HepG2 (cell line): Measurements from ENCODE around the gene PRMT5. TPM values are rescaled to one million over a fixed set of nuclear protein-coding genes. Genes with fewer than 3 reads are reported as not detected.
A peak's percentile ranks its signal among the peaks of the same experiment; 100 is the strongest.

Experiments used
- ARNTL ChIP-seq: sonication (generic); formaldehyde crosslinking; IDR thresholded peaks from 2 replicates; pipeline ENCODE4 v1.4.0; 2020; ENCODE audit warnings: mild to moderate bottlenecking, missing genetic modification reagents
- FOXA1 ChIP-seq, 2 experiments: fragments of 450-650 bp in 1 of 2; sonication (generic) in 1 of 2; formaldehyde crosslinking in 1 of 2; IDR thresholded peaks; 2 replicates each; pipeline versions ENCODE4 v1.4.0 to v1.6.1; 2016 to 2020; ENCODE audit warnings: missing genetic modification reagents in 1 of 2
- JUND ChIP-seq: sonication (generic); formaldehyde crosslinking; IDR thresholded peaks from 2 replicates; pipeline ENCODE4 v1.8.0; 2022; ENCODE audit warnings: mild to moderate bottlenecking, missing genetic modification reagents
- MXD4 ChIP-seq: IDR thresholded peaks from 2 replicates; pipeline ENCODE4 v1.6.1; 2016; ENCODE audit warnings: mild to moderate bottlenecking, missing biosample characterization, missing genetic modification reagents
- NFE2L1 ChIP-seq: sonication (generic); formaldehyde crosslinking; IDR thresholded peaks from 2 replicates; pipeline ENCODE4 v1.4.0; 2020; ENCODE audit warnings: missing genetic modification reagents, mild to moderate bottlenecking, borderline replicate concordance
- NR2F6 ChIP-seq, 2 experiments: IDR thresholded peaks; 2 replicates each; pipeline ENCODE4 v1.6.1; 2016; ENCODE audit warnings: antibody characterized with exemption in 1 of 2, mild to moderate bottlenecking in 1 of 2
- ZNF292 ChIP-seq: sonication (generic); formaldehyde crosslinking; IDR thresholded peaks from 2 replicates; pipeline ENCODE4 v1.8.1; 2022; ENCODE audit warnings: mild to moderate bottlenecking, low read depth, missing genetic modification reagents, borderline replicate concordance
- ZNF3 ChIP-seq: IDR thresholded peaks from 2 replicates; pipeline ENCODE4 v1.7.0; 2017; ENCODE audit warnings: inconsistent platforms
- ZNF30 ChIP-seq: sonication (generic); formaldehyde crosslinking; IDR thresholded peaks from 2 replicates; pipeline ENCODE4 v1.5.0; 2020; ENCODE audit warnings: mild to moderate bottlenecking, missing genetic modification reagents
- ZNF329 ChIP-seq: sonication (generic); formaldehyde crosslinking; IDR thresholded peaks from 2 replicates; pipeline ENCODE4 v1.9.0; 2021; ENCODE audit warnings: low read depth, mild to moderate bottlenecking, missing genetic modification reagents
- ZNF432 ChIP-seq: sonication (generic); formaldehyde crosslinking; IDR thresholded peaks from 2 replicates; pipeline ENCODE4 v1.5.0; 2020; ENCODE audit warnings: missing genetic modification reagents, mild to moderate bottlenecking, borderline replicate concordance
- ZNF576 ChIP-seq: sonication (generic); formaldehyde crosslinking; IDR thresholded peaks from 2 replicates; pipeline ENCODE4 v1.4.0; 2020; ENCODE audit warnings: mild to moderate bottlenecking, missing genetic modification reagents
- polyA plus RNA-seq, 8 experiments: library from polyadenylated mRNA; depleted of rRNA in 3 of 8; stranded (reverse) in 7 of 8; unstranded in 1 of 8; fragments of >200 nt; fragmentation: Illumina TruSeq in 4 of 8; extraction: Trizol in 4 of 8; gene quantifications; 2 replicates each; pipeline versions ENCODE4 v1.2.1 to v1.2.3, GENCODE V29; 2011 to 2016; ENCODE audit warnings: low read depth in 4 of 8, missing spikeins in 1 of 8, mixed read lengths in 1 of 8; ENCODE audit not compliant: insufficient read depth in 1 of 8
- total RNA-seq, 5 experiments: library from RNA; depleted of rRNA; stranded (reverse); fragments of >200 nt; fragmentation: Illumina TruSeq; extraction: Trizol; gene quantifications; 2 replicates each; pipeline ENCODE4 v1.2.3, GENCODE V29; 2016; ENCODE audit warnings: low read depth in 1 of 5
- TF ChIP-seq, protein P1 (sequence below): sonication (generic); formaldehyde crosslinking; IDR thresholded peaks from 2 replicates; pipeline ENCODE4 v1.5.0; 2020; ENCODE audit warnings: mild to moderate bottlenecking, missing genetic modification reagents, borderline replicate concordance

Gene PRMT5
- total and polyA plus RNA-seq, 2 of the 13 experiments (the other 11 are each of a cell fraction or from before 2014, with no cell fraction given), result 210 to 354 TPM

- TF ChIP-seq FOXA1 (IDR thresholded peaks at IDR 0.05) (no peak), FOXA1 (CRISPR knock-in tag; IDR thresholded peaks at IDR 0.05) (0 out of 2 replicates have a peak, but pooled peaks have one; percentile 4), ZNF576 (CRISPR knock-in tag) (no peak), MXD4 (CRISPR knock-in tag) (no peak), JUND (CRISPR knock-in tag) (no peak), ZNF292 (CRISPR knock-in tag) (peak; percentile 67; the same call in 1 of the 2 replicates), ARNTL (CRISPR knock-in tag) (no peak), NR2F6 (IDR thresholded peaks at IDR 0.05) (peak; percentile 38; the same call in 1 of the 2 replicates), NR2F6 (CRISPR knock-in tag; IDR thresholded peaks at IDR 0.05) (peak; percentile 58; the same call in 1 of the 2 replicates), ZNF329 (CRISPR knock-in tag) (no peak), ZNF3 (CRISPR knock-in tag) (peak; percentile 60; the same call in 1 of the 2 replicates), ZNF30 (CRISPR knock-in tag) (peak; percentile 77; the same call in 1 of the 2 replicates), ZNF432 (CRISPR knock-in tag) (no peak), NFE2L1 (CRISPR knock-in tag) (no peak)
- TF ChIP-seq, protein P1, sequence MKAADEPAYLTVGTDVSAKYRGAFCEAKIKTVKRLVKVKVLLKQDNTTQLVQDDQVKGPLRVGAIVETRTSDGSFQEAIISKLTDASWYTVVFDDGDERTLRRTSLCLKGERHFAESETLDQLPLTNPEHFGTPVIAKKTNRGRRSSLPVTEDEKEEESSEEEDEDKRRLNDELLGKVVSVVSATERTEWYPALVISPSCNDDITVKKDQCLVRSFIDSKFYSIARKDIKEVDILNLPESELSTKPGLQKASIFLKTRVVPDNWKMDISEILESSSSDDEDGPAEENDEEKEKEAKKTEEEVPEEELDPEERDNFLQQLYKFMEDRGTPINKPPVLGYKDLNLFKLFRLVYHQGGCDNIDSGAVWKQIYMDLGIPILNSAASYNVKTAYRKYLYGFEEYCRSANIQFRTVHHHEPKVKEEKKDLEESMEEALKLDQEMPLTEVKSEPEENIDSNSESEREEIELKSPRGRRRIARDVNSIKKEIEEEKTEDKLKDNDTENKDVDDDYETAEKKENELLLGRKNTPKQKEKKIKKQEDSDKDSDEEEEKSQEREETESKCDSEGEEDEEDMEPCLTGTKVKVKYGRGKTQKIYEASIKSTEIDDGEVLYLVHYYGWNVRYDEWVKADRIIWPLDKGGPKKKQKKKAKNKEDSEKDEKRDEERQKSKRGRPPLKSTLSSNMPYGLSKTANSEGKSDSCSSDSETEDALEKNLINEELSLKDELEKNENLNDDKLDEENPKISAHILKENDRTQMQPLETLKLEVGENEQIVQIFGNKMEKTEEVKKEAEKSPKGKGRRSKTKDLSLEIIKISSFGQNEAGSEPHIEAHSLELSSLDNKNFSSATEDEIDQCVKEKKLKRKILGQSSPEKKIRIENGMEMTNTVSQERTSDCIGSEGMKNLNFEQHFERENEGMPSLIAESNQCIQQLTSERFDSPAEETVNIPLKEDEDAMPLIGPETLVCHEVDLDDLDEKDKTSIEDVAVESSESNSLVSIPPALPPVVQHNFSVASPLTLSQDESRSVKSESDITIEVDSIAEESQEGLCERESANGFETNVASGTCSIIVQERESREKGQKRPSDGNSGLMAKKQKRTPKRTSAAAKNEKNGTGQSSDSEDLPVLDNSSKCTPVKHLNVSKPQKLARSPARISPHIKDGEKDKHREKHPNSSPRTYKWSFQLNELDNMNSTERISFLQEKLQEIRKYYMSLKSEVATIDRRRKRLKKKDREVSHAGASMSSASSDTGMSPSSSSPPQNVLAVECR, result peak; percentile 64
These were observed 13.2 kb downstream of the PRMT5 start (continued) for GRCh38 chr14:22915886-22916521.
